ENCODE results near the gene POLR2J2.
"Not testable (repeated sequence)": the region's sequence is repeated elsewhere in the genome, so short reads cannot be mapped to it uniquely, and the experiment has no call there.

GRCh38 chr7:102698962-102699750 lies 27.7 kb upstream of the POLR2J2 start:
- TF ChIP-seq, protein P1, sequence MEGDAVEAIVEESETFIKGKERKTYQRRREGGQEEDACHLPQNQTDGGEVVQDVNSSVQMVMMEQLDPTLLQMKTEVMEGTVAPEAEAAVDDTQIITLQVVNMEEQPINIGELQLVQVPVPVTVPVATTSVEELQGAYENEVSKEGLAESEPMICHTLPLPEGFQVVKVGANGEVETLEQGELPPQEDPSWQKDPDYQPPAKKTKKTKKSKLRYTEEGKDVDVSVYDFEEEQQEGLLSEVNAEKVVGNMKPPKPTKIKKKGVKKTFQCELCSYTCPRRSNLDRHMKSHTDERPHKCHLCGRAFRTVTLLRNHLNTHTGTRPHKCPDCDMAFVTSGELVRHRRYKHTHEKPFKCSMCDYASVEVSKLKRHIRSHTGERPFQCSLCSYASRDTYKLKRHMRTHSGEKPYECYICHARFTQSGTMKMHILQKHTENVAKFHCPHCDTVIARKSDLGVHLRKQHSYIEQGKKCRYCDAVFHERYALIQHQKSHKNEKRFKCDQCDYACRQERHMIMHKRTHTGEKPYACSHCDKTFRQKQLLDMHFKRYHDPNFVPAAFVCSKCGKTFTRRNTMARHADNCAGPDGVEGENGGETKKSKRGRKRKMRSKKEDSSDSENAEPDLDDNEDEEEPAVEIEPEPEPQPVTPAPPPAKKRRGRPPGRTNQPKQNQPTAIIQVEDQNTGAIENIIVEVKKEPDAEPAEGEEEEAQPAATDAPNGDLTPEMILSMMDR (IDR thresholded peaks at IDR 0.05): not testable (repeated sequence)
- TF ChIP-seq EP300 (IDR thresholded peaks at IDR 0.05); POLR2A (IDR thresholded peaks at IDR 0.05; ENCODE audit: low read depth); POLR2AphosphoS5 (IDR thresholded peaks at IDR 0.05): not testable (repeated sequence)
